Activated naive CD8-positive, alpha-beta T cell treated with anti-CD3 and anti-CD28 coated beads, Interleukin-2, amount 50 U/mL, for 24 hours (primary cell): Measurements from ENCODE around the gene ZNF41.
A peak's percentile ranks its signal among the peaks of the same experiment; 100 is the strongest.
"Not testable (repeated sequence)": the region's sequence is repeated elsewhere in the genome, so short reads cannot be mapped to it uniquely, and the experiment has no call there.

Experiments used
- ATAC-seq: fragments of 150-1000 bp; cut with Tn5 transposase; one replicate; pipeline ENCODE4 v1.10.0; 2021
- DNase-seq: peaks from one replicate; pipeline ENCODE4 v3.0.0; 2021
- H3K27ac Mint-ChIP-seq: one replicate; pipeline ENCODE4 v1.8.0; 2021; ENCODE audit warnings: mild to moderate bottlenecking, mixed read lengths
- H3K27me3 Mint-ChIP-seq: one replicate; pipeline ENCODE4 v1.8.0; 2021; ENCODE audit warnings: mixed read lengths
- H3K36me3 Mint-ChIP-seq: one replicate; pipeline ENCODE4 v1.8.0; 2021; ENCODE audit warnings: low read depth, mixed read lengths
- H3K4me1 Mint-ChIP-seq: one replicate; pipeline ENCODE4 v1.8.0; 2021; ENCODE audit warnings: mixed read lengths
- H3K4me3 Mint-ChIP-seq: one replicate; pipeline ENCODE4 v1.8.0; 2021; ENCODE audit warnings: mild to moderate bottlenecking, moderate library complexity, mixed read lengths
- H3K9me3 Mint-ChIP-seq: one replicate; pipeline ENCODE4 v1.8.0; 2021; ENCODE audit warnings: mixed read lengths

Gene ZNF41

GRCh38 chrX:47501226-47502074 is 18.4 kb upstream of the ZNF41 start:
- peaks cover 3% of the 10 kb centered on the region for H3K4me1 Mint-ChIP-seq
- H3K4me3 Mint-ChIP-seq, result no peak overlapping the region
- no peak overlapping the region for H3K27ac Mint-ChIP-seq
- H3K36me3 Mint-ChIP-seq, result no peaks in the 10 kb centered on the region
- DNase-seq, result no peak
- no peaks in the 10 kb centered on the region for H3K9me3 Mint-ChIP-seq
- no peaks in the 10 kb centered on the region for H3K27me3 Mint-ChIP-seq
- ATAC-seq, result no peak

GRCh38 chrX:47500554-47500953 is 17.5 kb upstream of the ZNF41 start:
- Mint-ChIP-seq H3K27ac (no peak overlapping the region), H3K4me1 (no peaks in the 10 kb centered on the region), H3K36me3 (no peaks in the 10 kb centered on the region)

GRCh38 chrX:47499293-47499692 is 16.3 kb upstream of the ZNF41 start:
- Mint-ChIP-seq H3K4me3 (no peak overlapping the region), H3K4me1 (no peaks in the 10 kb centered on the region), H3K27me3 (peaks cover 2% of the 10 kb centered on the region), H3K9me3 (no peaks in the 10 kb centered on the region), H3K27ac (no peak overlapping the region), H3K36me3 (no peaks in the 10 kb centered on the region)
- DNase-seq (no peak), ATAC-seq (no peak)

More at GRCh38 chrX:47500554-47500953, 17.5 kb upstream of the ZNF41 start:
- no peak for DNase-seq
- Mint-ChIP-seq H3K9me3 (no peaks in the 10 kb centered on the region), H3K4me3 (no peak overlapping the region), H3K27me3 (peaks cover 2% of the 10 kb centered on the region)
- no peak for ATAC-seq

DNA sequence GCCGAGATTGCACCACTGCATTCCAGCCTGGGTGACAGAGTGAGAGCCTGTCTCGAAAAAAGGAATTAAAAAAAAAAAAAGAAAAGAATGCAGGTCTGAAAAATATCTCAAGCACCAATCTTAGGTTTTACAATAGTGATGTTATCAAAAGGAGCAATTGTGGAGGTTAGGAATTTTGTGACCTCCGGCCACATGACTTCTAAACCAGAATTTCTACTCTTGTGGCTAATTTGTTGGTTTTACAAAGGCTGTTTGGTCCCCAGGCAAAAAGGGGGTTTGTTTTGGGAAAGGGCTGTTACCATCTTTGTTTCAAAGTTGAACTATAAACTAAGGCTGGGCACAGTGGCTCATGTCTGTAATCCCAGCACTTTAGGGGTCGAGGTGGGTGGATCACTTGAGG is 15.4 kb upstream of the ZNF41 start:
- DNase-seq (no peak), ATAC-seq (no peak)
- Mint-ChIP-seq H3K27ac (no peak overlapping the region), H3K4me3 (no peak overlapping the region), H3K27me3 (peaks cover 2% of the 10 kb centered on the region), H3K9me3 (no peaks in the 10 kb centered on the region), H3K4me1 (no peaks in the 10 kb centered on the region), H3K36me3 (no peaks in the 10 kb centered on the region)

- Mint-ChIP-seq H3K9me3 (no peaks in the 10 kb centered on the region), H3K4me1 (no peaks in the 10 kb centered on the region), H3K36me3 (no peaks in the 10 kb centered on the region), H3K4me3 (no peak overlapping the region), H3K27me3 (peaks cover 2% of the 10 kb centered on the region), H3K27ac (no peak overlapping the region)
- ATAC-seq, result no peak
- DNase-seq, result no peak
Measured at GRCh38 chrX:47497271-47497888, 14.4 kb upstream of the ZNF41 start.

DNA sequence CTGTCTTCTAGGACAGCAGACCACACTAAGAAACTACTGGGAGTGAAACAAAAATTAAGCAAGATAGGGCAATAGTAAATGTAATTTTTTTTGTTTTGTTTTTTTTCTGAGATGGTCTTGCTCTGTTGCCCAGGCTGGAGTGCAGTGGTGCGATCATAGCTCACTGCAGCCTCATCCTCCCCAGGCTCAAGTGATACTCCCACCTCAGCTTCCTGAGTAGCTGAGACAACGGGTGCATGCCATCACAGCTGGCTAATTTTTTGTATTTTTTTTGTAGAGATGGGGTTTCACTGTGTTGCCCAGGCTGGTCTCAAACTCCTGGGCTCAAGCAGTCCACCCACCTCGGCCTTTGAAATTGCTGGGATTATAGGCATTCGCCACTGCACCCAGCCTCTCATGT is 9.1 kb upstream of the ZNF41 start:
- not testable (repeated sequence) for H3K4me3 Mint-ChIP-seq, H3K4me1 Mint-ChIP-seq, DNase-seq, H3K27me3 Mint-ChIP-seq, H3K9me3 Mint-ChIP-seq, ATAC-seq, H3K27ac Mint-ChIP-seq, H3K36me3 Mint-ChIP-seq

DNA sequence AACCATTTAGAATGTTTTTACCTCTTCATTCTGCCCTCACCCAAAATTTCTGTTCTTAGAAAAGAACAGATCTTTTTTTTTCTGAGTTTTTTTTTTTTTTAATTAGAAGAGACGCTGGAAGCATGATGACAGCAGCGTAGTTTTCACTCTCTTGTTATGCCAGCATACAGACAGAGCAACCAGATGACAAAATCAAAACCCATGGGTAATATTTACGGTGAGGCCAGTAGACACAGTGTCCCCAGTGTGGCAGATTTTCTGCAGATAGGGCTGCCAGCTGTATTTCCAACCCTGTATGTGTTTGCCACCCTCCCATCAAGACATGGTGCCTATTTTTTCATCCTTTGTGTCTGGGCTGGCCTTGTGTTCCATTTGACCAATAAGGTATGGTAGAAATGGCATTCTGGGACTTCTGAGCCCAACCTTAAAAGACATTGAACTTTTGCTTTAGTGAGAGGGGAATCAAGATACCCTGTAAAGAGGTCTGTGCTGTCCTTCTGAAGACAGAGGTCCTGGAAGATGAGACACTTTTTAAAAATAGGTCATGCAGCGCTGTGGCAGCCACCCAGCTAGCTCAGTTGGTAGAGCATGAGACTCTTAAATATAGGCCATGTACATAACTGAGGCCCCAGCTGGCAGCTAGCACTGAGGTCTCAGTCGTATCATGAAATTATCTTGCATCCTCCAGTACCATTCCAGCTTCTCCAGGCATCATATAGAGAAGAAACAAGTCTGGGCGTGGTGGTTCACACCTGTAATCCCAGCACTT is 6.7 kb upstream of the ZNF41 start:
- Mint-ChIP-seq H3K4me1 (peaks cover 8% of the 10 kb centered on the region), H3K27ac (no peak overlapping the region), H3K36me3 (no peaks in the 10 kb centered on the region), H3K9me3 (no peaks in the 10 kb centered on the region), H3K4me3 (no peak overlapping the region), H3K27me3 (no peaks in the 10 kb centered on the region)
- ATAC-seq (no peak), DNase-seq (no peak)

GRCh38 chrX:47484885-47485284 is 1.9 kb upstream of the ZNF41 start:
- ATAC-seq (no peak), DNase-seq (no peak)
- Mint-ChIP-seq H3K9me3 (no peaks in the 10 kb centered on the region), H3K4me3 (no peak overlapping the region), H3K27ac (no peak overlapping the region), H3K36me3 (peaks cover 3% of the 10 kb centered on the region), H3K4me1 (peaks cover 34% of the 10 kb centered on the region), H3K27me3 (no peaks in the 10 kb centered on the region)

GRCh38 chrX:47483306-47484268 is 565 bp upstream of the ZNF41 start:
- ATAC-seq (no peak), DNase-seq (no peak)
- no peaks in the 10 kb centered on the region for H3K9me3 Mint-ChIP-seq
- H3K4me1 Mint-ChIP-seq, result peaks cover 38% of the 10 kb centered on the region
- no peaks in the 10 kb centered on the region for H3K27me3 Mint-ChIP-seq
- peak overlapping the region; percentile 95 for H3K4me3 Mint-ChIP-seq
- peak overlapping the region; percentile 93 for H3K27ac Mint-ChIP-seq
- H3K36me3 Mint-ChIP-seq, result peaks cover 5% of the 10 kb centered on the region

- H3K27me3 Mint-ChIP-seq, result no peaks in the 10 kb centered on the region
- no peak for DNase-seq
- peak overlapping the region; percentile 93 for H3K27ac Mint-ChIP-seq
- H3K4me3 Mint-ChIP-seq, result peak overlapping the region; percentile 95
- H3K36me3 Mint-ChIP-seq, result peaks cover 5% of the 10 kb centered on the region
- no peaks in the 10 kb centered on the region for H3K9me3 Mint-ChIP-seq
- peaks cover 38% of the 10 kb centered on the region for H3K4me1 Mint-ChIP-seq
- ATAC-seq, result peak; percentile 37
Measured at GRCh38 chrX:47482065-47482511, 934 bp downstream of the ZNF41 start.

DNA sequence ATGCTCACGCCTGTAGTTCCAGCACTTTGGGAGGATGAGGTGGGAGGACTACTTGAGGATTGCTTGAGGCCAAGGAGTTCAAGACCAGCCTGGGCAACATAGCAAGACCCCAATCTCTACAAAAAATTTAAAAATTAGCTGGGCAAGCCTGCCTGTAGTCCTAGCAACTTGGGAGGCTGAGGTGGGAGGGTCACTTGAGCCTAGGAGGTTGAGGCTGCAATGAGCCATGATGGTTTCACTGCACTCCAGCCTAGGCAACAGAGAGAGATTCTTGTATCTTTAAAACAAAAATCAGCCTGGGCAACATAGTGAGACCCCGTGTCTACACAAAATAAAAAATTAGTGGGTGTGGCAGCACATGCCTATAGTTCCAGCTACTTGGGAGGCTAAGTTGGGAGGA is 1.9 kb downstream of the ZNF41 start:
- ATAC-seq (no peak), DNase-seq (no peak)
- Mint-ChIP-seq H3K27me3 (no peaks in the 10 kb centered on the region), H3K4me3 (peak overlapping the region; percentile 95), H3K4me1 (peaks cover 41% of the 10 kb centered on the region), H3K36me3 (peaks cover 5% of the 10 kb centered on the region), H3K27ac (no peak overlapping the region), H3K9me3 (no peaks in the 10 kb centered on the region)

DNA sequence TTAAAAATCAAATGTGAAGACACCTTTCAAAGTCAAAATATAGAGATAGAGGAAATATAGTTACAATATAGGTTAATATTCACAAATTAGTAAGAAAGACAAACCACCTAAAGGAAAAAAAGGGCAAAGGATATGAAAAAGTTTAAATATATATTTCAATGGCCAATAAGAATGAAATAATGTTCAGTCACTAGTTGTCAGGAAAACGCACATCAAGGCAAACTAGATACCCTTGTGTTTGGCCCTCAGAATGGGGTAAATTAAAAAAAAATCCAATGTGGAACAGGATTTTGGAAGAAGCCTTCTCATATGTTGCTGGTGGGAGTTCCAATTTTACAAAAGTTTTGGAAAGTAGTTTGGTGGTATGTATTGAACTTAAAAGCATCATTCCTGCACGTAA is 2.4 kb downstream of the ZNF41 start:
- no peaks in the 10 kb centered on the region for H3K27me3 Mint-ChIP-seq
- no peak for ATAC-seq
- H3K9me3 Mint-ChIP-seq, result no peaks in the 10 kb centered on the region
- H3K4me1 Mint-ChIP-seq, result peaks cover 45% of the 10 kb centered on the region
- H3K36me3 Mint-ChIP-seq, result peaks cover 7% of the 10 kb centered on the region
- no peak overlapping the region for H3K27ac Mint-ChIP-seq
- peak overlapping the region; percentile 95 for H3K4me3 Mint-ChIP-seq
- no peak for DNase-seq

- ATAC-seq (no peak), DNase-seq (no peak)
- no peak overlapping the region for H3K27ac Mint-ChIP-seq
- no peak overlapping the region for H3K4me3 Mint-ChIP-seq
- no peaks in the 10 kb centered on the region for H3K9me3 Mint-ChIP-seq
- no peaks in the 10 kb centered on the region for H3K27me3 Mint-ChIP-seq
- peaks cover 3% of the 10 kb centered on the region for H3K36me3 Mint-ChIP-seq
- H3K4me1 Mint-ChIP-seq, result peaks cover 13% of the 10 kb centered on the region
Measured at GRCh38 chrX:47475476-47475875, 7.5 kb downstream of the ZNF41 start.

DNA sequence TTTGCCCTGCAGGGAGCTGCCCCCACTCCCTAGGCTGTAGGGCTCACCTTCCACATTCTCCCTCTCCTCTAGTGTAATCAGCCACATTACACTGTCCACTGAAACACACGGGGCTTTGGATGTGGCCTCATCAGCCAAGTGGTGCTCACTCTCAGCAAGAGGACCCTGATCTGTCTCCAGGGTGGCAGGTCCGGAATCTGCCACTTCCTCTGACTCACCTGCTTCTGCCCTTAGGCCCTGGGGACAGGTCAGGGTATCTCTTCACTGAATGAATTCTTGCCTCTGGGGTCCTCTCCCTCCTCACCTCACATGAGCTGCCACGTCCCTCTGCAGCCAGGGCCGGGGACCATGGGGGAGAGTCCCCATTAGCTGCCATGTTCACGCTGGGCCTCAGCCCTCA is 15.9 kb downstream of the ZNF41 start:
- DNase-seq (no peak), ATAC-seq (no peak)
- Mint-ChIP-seq H3K4me1 (no peaks in the 10 kb centered on the region), H3K27ac (no peak overlapping the region), H3K4me3 (no peak overlapping the region), H3K36me3 (peaks cover 28% of the 10 kb centered on the region), H3K9me3 (no peaks in the 10 kb centered on the region), H3K27me3 (no peaks in the 10 kb centered on the region)
